Measurements from ENCODE around the gene RARS1.

DNA sequence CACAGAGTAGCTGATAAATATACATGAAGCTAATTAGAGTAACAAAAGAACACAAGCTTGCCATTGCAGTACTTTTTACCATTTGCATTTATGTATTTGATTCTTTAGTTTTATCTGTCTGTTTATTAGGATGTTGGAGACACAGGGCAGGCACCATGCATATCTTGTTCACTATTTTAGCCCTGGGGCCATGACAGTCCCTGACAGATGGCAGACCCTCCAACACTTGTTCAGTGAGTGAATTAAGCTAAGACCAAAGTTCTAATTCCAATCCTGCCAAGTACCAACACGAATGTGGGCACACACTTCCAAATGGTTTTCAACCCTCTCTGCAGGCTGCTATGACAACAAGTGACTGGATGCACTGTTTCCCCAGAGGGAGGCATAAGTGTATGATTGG lies 12.0 kb upstream of the RARS1 start:
- TF ChIP-seq, protein P1, sequence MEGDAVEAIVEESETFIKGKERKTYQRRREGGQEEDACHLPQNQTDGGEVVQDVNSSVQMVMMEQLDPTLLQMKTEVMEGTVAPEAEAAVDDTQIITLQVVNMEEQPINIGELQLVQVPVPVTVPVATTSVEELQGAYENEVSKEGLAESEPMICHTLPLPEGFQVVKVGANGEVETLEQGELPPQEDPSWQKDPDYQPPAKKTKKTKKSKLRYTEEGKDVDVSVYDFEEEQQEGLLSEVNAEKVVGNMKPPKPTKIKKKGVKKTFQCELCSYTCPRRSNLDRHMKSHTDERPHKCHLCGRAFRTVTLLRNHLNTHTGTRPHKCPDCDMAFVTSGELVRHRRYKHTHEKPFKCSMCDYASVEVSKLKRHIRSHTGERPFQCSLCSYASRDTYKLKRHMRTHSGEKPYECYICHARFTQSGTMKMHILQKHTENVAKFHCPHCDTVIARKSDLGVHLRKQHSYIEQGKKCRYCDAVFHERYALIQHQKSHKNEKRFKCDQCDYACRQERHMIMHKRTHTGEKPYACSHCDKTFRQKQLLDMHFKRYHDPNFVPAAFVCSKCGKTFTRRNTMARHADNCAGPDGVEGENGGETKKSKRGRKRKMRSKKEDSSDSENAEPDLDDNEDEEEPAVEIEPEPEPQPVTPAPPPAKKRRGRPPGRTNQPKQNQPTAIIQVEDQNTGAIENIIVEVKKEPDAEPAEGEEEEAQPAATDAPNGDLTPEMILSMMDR (IDR thresholded peaks at IDR 0.05; ENCODE audit: low read depth, low read length) = no peak
- no peak for TF ChIP-seq EZH2phosphoT487 (IDR thresholded peaks at IDR 0.05; ENCODE audit: low read depth)

Measured in OCI-LY3 (cell line).